GM18519 (cell line): ENCODE measurements around the gene POLR2E.
"Not testable (repeated sequence)": the region's sequence is repeated elsewhere in the genome, so short reads cannot be mapped to it uniquely, and the experiment has no call there.

ENCODE experiments used
- ATAC-seq: cut with Tn5 transposase; IDR thresholded peaks from one replicate; pipeline ENCODE4 v1.9.1; 2021; ENCODE audit warnings: mild to moderate bottlenecking, moderate library complexity; ENCODE audit not compliant: unreplicated experiment, low FRiP score

POLR2E gene

GRCh38 chr19:1126984-1127760 is 32.0 kb upstream of the POLR2E start:
- ATAC-seq = no peak

- ATAC-seq = no peak
These were observed 30.7 kb upstream of the POLR2E start for GRCh38 chr19:1125601-1126467.

DNA sequence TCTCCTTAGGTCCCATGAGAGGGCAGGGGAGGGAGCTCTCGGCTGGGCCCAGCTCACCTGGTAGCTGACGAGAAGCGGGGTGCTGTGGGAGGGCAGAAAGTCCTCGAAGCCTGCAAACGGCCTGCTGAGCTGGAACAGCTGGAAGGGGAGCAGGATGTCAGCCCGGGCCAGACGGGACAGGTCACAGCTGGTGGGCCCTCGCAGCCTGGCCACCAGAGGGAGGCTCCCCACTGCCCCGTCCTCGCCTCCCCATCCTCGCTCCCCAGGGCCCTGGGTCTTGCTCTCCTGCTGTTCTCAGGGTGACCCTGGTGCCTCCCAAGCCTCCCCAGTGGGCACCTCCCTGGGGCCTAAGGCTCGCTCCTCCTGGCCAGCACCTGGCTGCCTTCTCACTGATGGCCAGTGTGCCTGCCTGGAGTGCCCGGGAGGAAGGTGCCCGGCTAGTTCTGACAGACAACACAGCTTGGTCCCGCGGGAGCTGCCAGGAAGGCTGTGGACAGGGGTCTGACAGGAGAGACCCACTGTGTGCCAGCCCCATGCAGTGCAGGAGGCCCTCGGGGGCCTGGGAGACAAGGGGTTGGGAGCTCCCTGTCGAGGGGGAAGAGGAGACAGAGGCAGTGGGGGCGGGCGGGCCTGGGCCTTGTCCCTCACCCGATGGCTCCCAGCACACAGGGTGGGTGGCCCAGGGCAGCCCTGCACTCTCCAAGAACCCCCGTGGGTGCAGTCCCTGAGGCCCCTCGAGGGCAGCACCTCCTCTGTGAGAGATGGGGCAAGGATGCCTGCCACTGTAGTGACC is 28.9 kb upstream of the POLR2E start:
- no peak for ATAC-seq

- no peak for ATAC-seq
These were observed 28.2 kb upstream of the POLR2E start for GRCh38 chr19:1123381-1123780.

GRCh38 chr19:1122972-1123363 is 27.8 kb upstream of the POLR2E start:
- no peak for ATAC-seq

DNA sequence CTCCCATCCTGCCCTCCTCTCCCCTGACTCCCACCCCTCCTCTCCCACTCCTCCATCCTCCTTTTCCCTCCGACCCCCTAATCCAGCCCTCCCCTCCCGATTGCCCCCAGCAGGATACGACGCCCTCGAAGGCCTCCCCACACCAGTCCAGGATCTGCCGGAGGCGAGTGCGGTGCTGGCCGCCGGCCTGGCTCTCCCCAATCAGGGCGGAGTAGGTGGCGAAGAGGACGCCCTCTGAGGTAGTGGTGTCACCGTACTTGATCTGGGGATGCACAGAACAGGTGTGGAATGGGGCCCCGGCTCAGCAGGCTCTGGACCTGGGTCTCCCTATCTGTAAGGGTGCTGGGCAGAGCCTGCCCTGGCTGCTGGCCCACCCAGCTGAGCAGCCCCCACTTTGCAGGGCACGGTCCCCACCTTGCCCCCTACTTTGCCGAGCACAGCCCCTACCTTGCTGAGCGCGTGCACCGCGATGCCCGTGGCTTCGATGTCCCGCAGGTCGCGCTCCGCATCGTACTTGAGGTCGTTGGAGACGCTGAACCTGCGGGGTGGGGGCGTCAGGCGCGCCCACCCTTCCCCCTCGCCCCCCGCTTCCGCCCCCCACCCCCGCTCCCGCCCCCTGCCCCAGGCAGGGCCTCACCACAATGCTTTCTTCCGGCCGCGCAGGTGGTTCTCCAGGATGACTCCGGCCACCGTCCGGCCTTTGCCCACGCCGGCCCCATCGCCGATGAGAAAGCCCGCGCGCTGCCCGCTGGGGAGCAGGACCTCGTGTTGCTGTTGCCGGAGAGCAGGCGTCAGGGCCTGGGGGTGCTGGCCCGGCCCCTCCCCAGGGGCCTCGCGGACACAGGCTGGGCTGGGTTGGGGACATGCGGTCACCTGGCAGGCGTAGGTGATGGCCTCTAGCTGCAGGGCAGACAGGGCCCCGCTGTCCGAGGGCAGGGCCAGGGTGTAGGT is 27.1 kb upstream of the POLR2E start:
- ATAC-seq = no peak

DNA sequence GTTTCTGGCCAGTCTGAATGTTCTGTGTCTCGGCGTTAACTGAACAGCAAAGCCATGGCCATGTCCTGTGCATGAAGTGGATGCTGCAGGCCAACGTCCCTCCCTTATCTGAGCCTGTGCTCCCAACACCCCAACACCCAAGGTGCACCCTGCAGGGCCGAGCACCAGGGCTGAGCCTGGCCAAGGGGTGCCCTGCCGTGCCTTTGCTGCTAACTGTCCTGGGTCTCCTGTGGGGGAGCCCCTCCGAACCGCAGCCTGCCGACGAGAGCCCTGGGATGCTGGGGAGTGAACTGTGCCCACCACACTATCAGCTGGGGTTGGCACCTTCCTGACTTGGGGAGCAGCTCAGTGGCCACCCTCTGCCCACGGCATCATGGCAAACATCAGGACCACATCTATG is 26.2 kb upstream of the POLR2E start:
- ATAC-seq = no peak

DNA sequence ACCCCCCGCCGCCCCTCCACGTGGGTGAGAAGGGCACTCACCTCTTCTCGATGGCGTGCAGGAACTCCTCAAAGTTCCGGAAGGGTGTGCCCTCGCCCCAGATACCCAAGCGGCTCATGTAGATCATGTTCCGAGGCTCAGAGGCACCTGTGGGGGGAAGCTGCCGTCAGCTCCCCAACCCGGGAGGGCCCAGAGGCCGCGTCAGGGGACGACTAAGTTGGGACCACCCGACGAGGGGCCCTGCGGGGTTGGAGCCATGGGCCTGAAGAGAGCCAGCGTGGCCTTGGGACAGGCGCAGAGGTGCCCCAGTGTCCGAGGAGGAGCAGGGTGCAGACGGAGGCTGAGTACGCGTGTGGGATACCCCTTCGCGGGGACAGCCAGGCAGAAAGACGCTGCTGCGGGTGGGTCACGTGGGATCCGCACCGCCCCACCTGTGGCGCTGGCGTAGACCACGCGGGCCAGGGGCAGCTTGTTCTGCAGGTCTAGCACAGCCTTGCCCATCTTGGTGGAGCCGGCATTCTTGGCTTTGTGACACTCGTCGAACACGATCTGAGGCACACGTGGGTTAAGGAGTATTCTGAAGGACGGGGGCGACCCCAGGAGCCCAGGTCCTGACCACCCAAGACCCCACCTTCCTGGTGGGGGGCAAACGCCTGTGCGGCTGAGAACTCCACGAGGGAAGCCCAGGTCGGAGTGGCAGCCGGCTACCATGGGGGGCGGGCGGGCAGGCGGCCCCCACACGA is 24.5 kb upstream of the POLR2E start:
- no peak for ATAC-seq

- ATAC-seq = no peak
These were observed 23.8 kb upstream of the POLR2E start for GRCh38 chr19:1118999-1119398.

GRCh38 chr19:1117654-1118053 is 22.5 kb upstream of the POLR2E start:
- ATAC-seq = no peak

- no peak for ATAC-seq
These were observed 21.8 kb upstream of the POLR2E start for GRCh38 chr19:1116726-1117581.

DNA sequence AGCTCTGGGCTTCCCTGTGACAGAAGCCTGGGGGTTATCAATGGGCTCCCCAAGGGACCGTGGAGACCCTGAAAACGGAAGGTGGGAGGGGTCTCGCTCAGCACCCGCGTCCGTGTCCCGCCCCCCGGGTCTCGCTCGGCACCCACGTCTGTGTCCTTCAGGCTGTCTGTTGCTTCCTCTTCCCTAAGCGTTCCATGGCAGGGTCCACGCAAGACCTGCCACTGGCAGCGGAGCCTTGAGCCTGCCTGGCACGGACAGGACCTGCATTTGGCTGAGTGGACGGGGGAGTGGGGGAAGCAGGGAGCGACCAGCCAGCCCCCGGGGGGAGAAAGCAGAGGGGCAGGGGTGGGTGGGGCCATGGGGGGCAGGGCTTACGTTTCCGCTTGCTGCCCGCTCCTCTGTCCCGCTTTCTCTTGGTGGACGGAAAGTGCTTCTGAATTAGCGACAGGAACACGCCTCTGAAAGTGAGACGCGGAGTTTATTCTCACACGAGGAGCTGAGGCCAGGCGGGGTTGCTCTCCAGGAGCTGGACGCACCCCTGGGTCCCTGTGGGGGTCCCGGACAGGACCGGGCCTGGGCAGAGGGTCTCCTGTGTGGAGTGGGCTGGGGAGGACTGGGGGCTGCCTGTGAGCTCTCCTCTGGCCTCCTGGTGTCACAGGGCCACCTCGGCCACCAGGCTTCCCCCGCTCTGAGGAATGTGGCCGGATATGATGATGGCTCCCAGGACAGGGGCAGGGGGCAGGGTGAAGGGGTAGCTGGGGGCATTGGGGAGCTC is 20.7 kb upstream of the POLR2E start:
- ATAC-seq = no peak

DNA sequence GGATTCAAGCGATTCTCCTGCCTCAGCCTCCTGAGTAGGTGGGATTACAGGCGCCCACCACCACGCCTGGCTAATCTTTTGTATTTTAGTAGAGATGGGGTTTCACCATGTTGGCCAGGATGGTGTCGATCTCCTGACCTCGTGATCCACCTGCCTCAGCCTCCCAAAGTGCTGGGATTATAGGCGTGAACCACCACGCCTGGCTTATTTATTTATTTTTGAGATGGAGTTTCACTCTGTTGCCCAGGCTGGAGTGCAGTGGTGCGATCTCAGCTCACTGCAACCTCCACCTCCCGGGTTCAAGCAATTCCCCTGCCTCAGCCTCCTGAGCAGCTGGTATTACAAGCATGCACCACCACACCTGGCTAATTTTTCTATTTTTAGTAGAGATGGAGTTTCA is 19.6 kb upstream of the POLR2E start:
- ATAC-seq = not testable (repeated sequence)

DNA sequence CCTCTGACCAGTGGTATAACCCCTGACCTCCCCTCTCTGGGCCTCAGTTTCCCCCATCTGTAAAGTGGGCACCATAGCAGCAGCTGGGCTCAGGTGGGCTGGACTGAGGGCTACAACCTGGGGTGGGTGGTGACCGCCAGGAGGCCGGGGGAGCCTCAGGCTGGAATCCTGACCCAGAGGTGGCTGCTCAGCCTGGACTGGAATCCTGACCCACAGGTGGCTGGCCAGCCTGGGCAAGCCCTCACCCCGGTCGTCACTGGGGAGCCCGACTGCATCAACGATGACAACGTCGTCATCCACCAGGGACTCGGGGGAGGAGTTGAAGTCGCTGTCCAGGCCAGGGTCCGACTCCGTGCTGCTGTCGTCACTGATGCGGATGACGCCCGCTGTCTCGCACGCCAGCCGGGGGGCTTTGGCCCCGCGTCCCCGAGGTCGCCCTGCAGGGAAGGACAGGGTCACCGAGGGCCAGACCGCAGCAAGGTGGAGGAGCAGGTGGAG is 18.9 kb upstream of the POLR2E start:
- ATAC-seq = no peak

GRCh38 chr19:1113030-1113985 is 18.1 kb upstream of the POLR2E start:
- ATAC-seq = no peak
